ENCODE data around the gene RHOG. TPM values are rescaled to one million over a fixed set of nuclear protein-coding genes. Genes with fewer than 3 reads are reported as not detected.
A peak's percentile ranks its signal among the peaks of the same experiment; 100 is the strongest.
"Not testable (repeated sequence)": the region's sequence is repeated elsewhere in the genome, so short reads cannot be mapped to it uniquely, and the experiment has no call there.

RHOG gene
- total and polyA plus RNA-seq, 8 donors = 5.9 to 101 (median 34.0) TPM

GRCh38 chr11:3796801-3797328 is 43.9 kb downstream of the RHOG start:
- intact Hi-C loops (cut with DNase I; ENCODE audit: low total_unique reads) = no loop called here
- H3K36me3 ChIP-seq = peaks cover 16 to 30% (median 25%) of the 10 kb centered on the region in 4 donors
- TF ChIP-seq POLR2AphosphoS5 (IDR thresholded peaks at IDR 0.05) = no peak
- no peak for TF ChIP-seq CTCF (IDR thresholded peaks at IDR 0.05)
- no peak for TF ChIP-seq EP300 (IDR thresholded peaks at IDR 0.05)
- TF ChIP-seq POLR2A (IDR thresholded peaks at IDR 0.05) = no peak
- H3K27ac ChIP-seq = peak overlapping the region; percentile 93 to 98 (median 97)
- H3K9me3 ChIP-seq = no peaks in the 10 kb centered on the region
- WGBS, 5 donors = 0 to 2% (median 1%) methylated on average over 14 to 26 of the region's 26 CpGs
- no peaks in the 10 kb centered on the region for H3K27me3 ChIP-seq
- peaks cover 15 to 44% (median 33%) of the 10 kb centered on the region in 4 donors for H3K4me1 ChIP-seq
- DNase-seq = no peak
- peak overlapping the region; percentile 76 to 85 (median 82) for H3K4me3 ChIP-seq

GRCh38 chr11:3796346-3796745 is 44.4 kb downstream of the RHOG start:
- no peak for DNase-seq
- H3K27ac ChIP-seq = peak overlapping the region in 4 of 5 donors; percentile 96 to 98 (median 97)
- intact Hi-C loops (cut with DNase I; ENCODE audit: low total_unique reads) = no loop called here
- no peak for TF ChIP-seq POLR2A (IDR thresholded peaks at IDR 0.05)
- no peak for TF ChIP-seq CTCF (IDR thresholded peaks at IDR 0.05)
- H3K4me1 ChIP-seq = peaks cover 15 to 44% (median 33%) of the 10 kb centered on the region in 4 donors
- peaks cover 16 to 35% (median 30%) of the 10 kb centered on the region in 4 donors for H3K36me3 ChIP-seq
- no peaks in the 10 kb centered on the region for H3K9me3 ChIP-seq
- peak overlapping the region; percentile 76 to 85 (median 82) for H3K4me3 ChIP-seq
- 4 to 8% (median 5%) methylated on average over 14 of the region's 14 CpGs for WGBS, 5 donors
- no peaks in the 10 kb centered on the region for H3K27me3 ChIP-seq

- TF ChIP-seq CTCF (IDR thresholded peaks at IDR 0.05) (no peak), POLR2A (IDR thresholded peaks at IDR 0.05) (no peak), POLR2AphosphoS5 (IDR thresholded peaks at IDR 0.05) (no peak), EP300 (IDR thresholded peaks at IDR 0.05) (no peak)
- Histone ChIP-seq H3K36me3 (peaks cover 16 to 39% (median 34%) of the 10 kb centered on the region in 4 donors), H3K4me1 (peaks cover 15 to 47% (median 33%) of the 10 kb centered on the region in 4 donors), H3K4me3 (peak overlapping the region; percentile 76 to 85 (median 82)), H3K27ac (peak overlapping the region in 4 of 5 donors; percentile 96 to 98 (median 97)), H3K27me3 (no peaks in the 10 kb centered on the region), H3K9me3 (no peaks in the 10 kb centered on the region)
- DNase-seq = no peak
- WGBS, 5 donors = 10 to 25% (median 20%) methylated on average over 6 of the region's 6 CpGs
- intact Hi-C loops (cut with DNase I; ENCODE audit: low total_unique reads) = no loop called here
Observed at GRCh38 chr11:3796002-3796311, 44.8 kb downstream of the RHOG start.

- WGBS, 5 donors = 77 to 84% (median 78%) methylated on average over 8 of the region's 8 CpGs
- Histone ChIP-seq H3K9me3 (no peaks in the 10 kb centered on the region), H3K4me3 (peak overlapping the region; percentile 76 to 85 (median 82)), H3K27ac (peak overlapping the region in 2 of 5 donors; percentile 97 to 98), H3K4me1 (peaks cover 15 to 53% (median 35%) of the 10 kb centered on the region in 4 donors), H3K36me3 (peaks cover 16 to 42% (median 36%) of the 10 kb centered on the region in 4 donors), H3K27me3 (no peaks in the 10 kb centered on the region)
- no peak for DNase-seq
- intact Hi-C loops (cut with DNase I; ENCODE audit: low total_unique reads) = no loop called here
- TF ChIP-seq POLR2AphosphoS5 (IDR thresholded peaks at IDR 0.05) (no peak), CTCF (IDR thresholded peaks at IDR 0.05) (no peak), POLR2A (IDR thresholded peaks at IDR 0.05) (no peak), EP300 (IDR thresholded peaks at IDR 0.05) (no peak)
Observed at GRCh38 chr11:3795131-3796001, 45.4 kb downstream of the RHOG start.

- H3K9me3 ChIP-seq; intact Hi-C loops (cut with DNase I; ENCODE audit: low total_unique reads); H3K27ac ChIP-seq; DNase-seq; H3K27me3 ChIP-seq; H3K4me3 ChIP-seq: not testable (repeated sequence)
- H3K36me3 ChIP-seq = peaks cover 16 to 51% (median 37%) of the 10 kb centered on the region in 4 donors
- peaks cover 15 to 62% (median 40%) of the 10 kb centered on the region in 4 donors for H3K4me1 ChIP-seq
- 90 to 97% (median 93%) methylated on average over 10 of the region's 10 CpGs for WGBS, 5 donors
Observed at GRCh38 chr11:3794387-3794786, 46.4 kb downstream of the RHOG start.

All from stomach (tissue), 9 donors.